Muscle layer of duodenum (tissue), 2 donors: ENCODE results near the gene FADS1.

ENCODE experiments used
- H3K27ac ChIP-seq: one replicate; pipeline ENCODE4 v1.7.0; 2013; ENCODE audit warnings: mild to moderate bottlenecking, low read length
- H3K27me3 ChIP-seq: one replicate; pipeline ENCODE4 v1.7.0; 2013; ENCODE audit warnings: low read depth, mild to moderate bottlenecking, control low read depth, low read length
- H3K36me3 ChIP-seq, 2 donors: one replicate each; pipeline ENCODE4 v1.7.0; 2013; ENCODE audit warnings: low read length in 2 of 2, control low read depth in 1 of 2, mild to moderate bottlenecking in 1 of 2; ENCODE audit not compliant: insufficient read depth in 2 of 2, control insufficient read depth in 1 of 2
- H3K4me1 ChIP-seq, 2 donors: one replicate each; pipeline ENCODE4 v1.7.0; 2013; ENCODE audit warnings: low read length in 2 of 2, mild to moderate bottlenecking in 2 of 2, control low read depth in 1 of 2, moderate library complexity in 1 of 2; ENCODE audit not compliant: insufficient read depth in 2 of 2, control insufficient read depth in 1 of 2
- H3K4me3 ChIP-seq, 2 donors: one replicate each; pipeline ENCODE4 v1.7.0; 2013; ENCODE audit warnings: low read length in 2 of 2, low read depth in 1 of 2, mild to moderate bottlenecking in 1 of 2
- H3K9me3 ChIP-seq, 2 donors: one replicate each; pipeline ENCODE4 v1.7.0; 2013; ENCODE audit warnings: low read length in 2 of 2, control low read depth in 1 of 2, mild to moderate bottlenecking in 1 of 2; ENCODE audit not compliant: control insufficient read depth in 1 of 2
- donor health status: healthy.

FADS1 gene

GRCh38 chr11:61771195-61771894, 45.5 kb downstream of the FADS1 start:
- Histone ChIP-seq H3K4me3 (no peak overlapping the region), H3K4me1 (no peaks in the 10 kb centered on the region), H3K27ac (no peak overlapping the region), H3K9me3 (no peaks in the 10 kb centered on the region), H3K36me3 (no peaks in the 10 kb centered on the region), H3K27me3 (no peaks in the 10 kb centered on the region)

- Histone ChIP-seq H3K36me3 (no peaks in the 10 kb centered on the region), H3K4me1 (no peaks in the 10 kb centered on the region), H3K9me3 (no peaks in the 10 kb centered on the region), H3K4me3 (no peak overlapping the region), H3K27me3 (no peaks in the 10 kb centered on the region), H3K27ac (no peak overlapping the region)
Measured at GRCh38 chr11:61769946-61770683, 46.7 kb downstream of the FADS1 start.

- no peaks in the 10 kb centered on the region for H3K36me3 ChIP-seq
- no peak overlapping the region for H3K4me3 ChIP-seq
- no peaks in the 10 kb centered on the region for H3K27me3 ChIP-seq
- no peak overlapping the region for H3K27ac ChIP-seq
- no peaks in the 10 kb centered on the region for H3K4me1 ChIP-seq
- no peaks in the 10 kb centered on the region for H3K9me3 ChIP-seq
Measured at GRCh38 chr11:61769169-61769920, 47.5 kb downstream of the FADS1 start.

- Histone ChIP-seq H3K36me3 (no peaks in the 10 kb centered on the region), H3K9me3 (no peaks in the 10 kb centered on the region), H3K4me3 (no peak overlapping the region), H3K27me3 (no peaks in the 10 kb centered on the region), H3K4me1 (no peaks in the 10 kb centered on the region), H3K27ac (no peak overlapping the region)
Measured at GRCh38 chr11:61768376-61769076, 48.3 kb downstream of the FADS1 start.

- no peak overlapping the region for H3K27ac ChIP-seq
- H3K4me3 ChIP-seq: no peak overlapping the region
- no peaks in the 10 kb centered on the region for H3K4me1 ChIP-seq
- no peaks in the 10 kb centered on the region for H3K27me3 ChIP-seq
- no peaks in the 10 kb centered on the region for H3K36me3 ChIP-seq
- H3K9me3 ChIP-seq: no peaks in the 10 kb centered on the region
Measured at GRCh38 chr11:61766353-61766841, 50.4 kb downstream of the FADS1 start.

GRCh38 chr11:61765550-61766253, 51.1 kb downstream of the FADS1 start:
- no peaks in the 10 kb centered on the region for H3K4me1 ChIP-seq
- no peaks in the 10 kb centered on the region for H3K27me3 ChIP-seq
- H3K27ac ChIP-seq: no peak overlapping the region
- no peaks in the 10 kb centered on the region for H3K9me3 ChIP-seq
- H3K36me3 ChIP-seq: no peaks in the 10 kb centered on the region
- no peak overlapping the region for H3K4me3 ChIP-seq

GRCh38 chr11:61764606-61765260, 52.1 kb downstream of the FADS1 start:
- Histone ChIP-seq H3K36me3 (no peaks in the 10 kb centered on the region), H3K4me1 (no peaks in the 10 kb centered on the region), H3K27ac (no peak overlapping the region), H3K27me3 (no peaks in the 10 kb centered on the region), H3K4me3 (no peak overlapping the region), H3K9me3 (no peaks in the 10 kb centered on the region)

- Histone ChIP-seq H3K4me3 (no peak overlapping the region), H3K36me3 (no peaks in the 10 kb centered on the region), H3K4me1 (no peaks in the 10 kb centered on the region), H3K27ac (no peak overlapping the region), H3K27me3 (no peaks in the 10 kb centered on the region), H3K9me3 (no peaks in the 10 kb centered on the region)
Measured at GRCh38 chr11:61763930-61764605, 52.7 kb downstream of the FADS1 start.

GRCh38 chr11:61762798-61763197, 54.0 kb downstream of the FADS1 start:
- Histone ChIP-seq H3K36me3 (no peaks in the 10 kb centered on the region), H3K27ac (no peak overlapping the region), H3K27me3 (no peaks in the 10 kb centered on the region), H3K4me1 (no peaks in the 10 kb centered on the region), H3K9me3 (no peaks in the 10 kb centered on the region), H3K4me3 (no peak overlapping the region)

GRCh38 chr11:61762223-61762615, 54.6 kb downstream of the FADS1 start:
- Histone ChIP-seq H3K4me1 (no peaks in the 10 kb centered on the region), H3K36me3 (no peaks in the 10 kb centered on the region), H3K27me3 (no peaks in the 10 kb centered on the region), H3K4me3 (no peak overlapping the region), H3K9me3 (no peaks in the 10 kb centered on the region), H3K27ac (no peak overlapping the region)
